GM19438 (cell line): ENCODE results near the gene CEP57.

Experiments
- ATAC-seq: cut with Tn5 transposase; IDR thresholded peaks from one replicate; pipeline ENCODE4 v1.9.1; 2021; ENCODE audit warnings: low read depth; ENCODE audit not compliant: unreplicated experiment

Gene CEP57

DNA sequence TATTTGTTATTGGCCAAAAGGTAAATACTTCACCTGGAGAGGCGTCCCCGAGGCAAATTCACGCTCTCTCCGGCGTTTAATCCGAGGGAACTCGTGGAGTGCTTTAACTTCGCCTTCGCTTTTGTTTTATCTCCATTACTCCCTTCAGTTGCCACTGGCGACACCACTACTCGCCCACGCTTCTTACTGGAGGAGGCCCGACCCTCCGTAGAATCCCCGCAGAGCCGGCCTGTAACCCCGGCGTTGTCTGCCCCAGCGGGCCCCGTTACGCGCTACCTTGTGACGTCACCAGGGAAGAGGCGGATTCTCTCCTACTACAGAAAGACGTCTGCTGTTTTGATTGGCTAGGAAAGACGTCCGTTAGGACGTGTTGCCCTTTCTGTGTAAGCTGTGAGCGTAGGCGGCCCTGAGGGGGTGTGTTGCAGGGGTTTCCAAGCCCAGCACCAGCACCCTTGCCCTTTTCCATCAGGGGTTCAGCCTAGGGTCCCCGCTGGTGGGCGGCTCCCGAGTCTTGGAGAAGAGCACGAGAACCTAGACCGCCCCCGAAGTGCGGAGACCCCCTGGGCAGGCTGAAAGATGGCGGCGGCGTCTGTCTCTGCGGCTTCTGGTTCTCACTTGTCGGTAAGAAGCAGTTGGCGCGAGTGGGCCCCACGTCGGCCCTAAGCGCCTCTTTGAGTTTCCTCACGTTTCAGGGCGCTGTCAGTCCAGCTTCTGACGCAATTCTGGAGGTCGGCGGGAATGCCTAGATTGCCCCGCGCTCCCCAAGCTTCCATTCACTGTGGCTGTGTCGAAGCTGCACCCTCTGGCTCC, at the start of gene CEP57:
CEP57 (plus strand) TSS at position 376 of the 810 bp plus-strand sequence; CDS start at position 577, 201 bp downstream.
- ATAC-seq: peak; percentile 65

DNA sequence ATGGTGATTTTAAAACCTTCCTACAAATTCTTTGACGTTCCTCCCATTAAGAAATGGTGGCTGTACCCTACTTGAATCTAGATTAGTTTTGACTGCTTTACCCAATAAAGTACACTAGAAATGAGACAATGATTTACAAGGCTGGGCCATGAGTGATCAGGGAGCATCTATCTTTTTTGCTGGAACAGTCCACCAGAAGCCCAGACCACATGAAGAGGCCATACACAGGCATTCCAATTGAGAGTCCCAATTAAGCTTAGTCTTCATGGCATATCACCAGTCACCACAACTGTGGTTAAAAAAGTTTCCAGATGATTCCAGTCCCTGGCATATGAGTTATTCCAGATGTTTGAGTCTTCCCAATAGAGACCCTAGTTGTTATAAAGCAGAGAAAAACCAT, 40.2 kb upstream of the CEP57 start:
- ATAC-seq: no peak

DNA sequence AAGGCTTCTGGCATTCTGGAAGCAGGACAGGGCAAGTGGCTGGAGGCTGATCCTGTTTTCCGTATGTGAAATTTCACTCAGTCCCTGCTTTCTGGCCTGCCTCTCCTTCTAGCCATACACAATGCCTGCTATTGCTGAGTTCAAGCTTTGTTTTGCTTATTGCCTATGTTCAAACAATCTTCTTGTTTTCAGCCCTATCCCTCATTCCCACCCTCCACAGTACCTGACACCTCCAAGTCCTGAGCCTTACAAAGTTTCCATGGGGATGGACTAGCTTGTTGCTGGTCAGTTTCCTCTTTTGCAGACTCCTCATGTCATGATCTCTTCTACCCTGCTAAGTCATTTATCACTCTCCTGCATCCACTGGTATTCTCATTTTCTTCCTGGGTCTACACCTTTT, 38.8 kb upstream of the CEP57 start:
- ATAC-seq: no peak

DNA sequence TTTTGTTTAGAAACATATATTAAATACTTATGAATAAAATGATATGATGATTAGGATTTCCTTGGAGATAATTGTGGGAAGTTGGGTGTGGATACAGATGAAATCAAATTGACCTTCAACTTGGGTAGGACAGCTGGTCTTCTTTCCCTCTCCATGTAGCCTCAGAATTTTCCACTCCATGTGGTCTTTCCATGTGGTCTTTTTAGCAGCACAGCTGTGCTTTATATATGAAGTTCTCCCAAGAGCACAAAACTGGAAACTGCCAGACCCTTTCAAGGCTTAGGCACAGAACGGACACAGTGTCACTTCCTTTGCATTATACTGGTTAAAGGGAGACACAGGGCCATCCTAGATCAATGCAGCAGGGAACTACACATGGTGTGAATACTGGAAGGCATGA, 29.4 kb upstream of the CEP57 start:
- ATAC-seq: no peak

DNA sequence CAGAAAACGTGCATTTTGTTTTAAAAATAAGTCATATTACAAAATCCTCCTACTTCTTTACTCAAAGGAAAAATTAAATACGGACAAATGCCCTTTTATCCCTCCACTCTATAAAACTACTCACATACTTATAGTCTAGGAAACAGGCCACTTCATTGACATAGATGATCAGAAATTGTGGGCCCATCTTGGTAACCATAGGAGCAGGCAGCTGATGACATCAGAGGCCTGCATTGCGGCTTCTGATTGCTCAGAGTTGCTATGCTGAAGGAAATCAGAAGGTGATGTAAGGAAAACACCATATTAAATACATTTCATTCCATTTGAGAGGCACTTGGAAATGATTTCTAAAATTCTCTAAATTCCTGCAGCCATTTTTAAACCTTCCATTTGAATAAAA, 27.8 kb upstream of the CEP57 start:
- ATAC-seq: no peak

DNA sequence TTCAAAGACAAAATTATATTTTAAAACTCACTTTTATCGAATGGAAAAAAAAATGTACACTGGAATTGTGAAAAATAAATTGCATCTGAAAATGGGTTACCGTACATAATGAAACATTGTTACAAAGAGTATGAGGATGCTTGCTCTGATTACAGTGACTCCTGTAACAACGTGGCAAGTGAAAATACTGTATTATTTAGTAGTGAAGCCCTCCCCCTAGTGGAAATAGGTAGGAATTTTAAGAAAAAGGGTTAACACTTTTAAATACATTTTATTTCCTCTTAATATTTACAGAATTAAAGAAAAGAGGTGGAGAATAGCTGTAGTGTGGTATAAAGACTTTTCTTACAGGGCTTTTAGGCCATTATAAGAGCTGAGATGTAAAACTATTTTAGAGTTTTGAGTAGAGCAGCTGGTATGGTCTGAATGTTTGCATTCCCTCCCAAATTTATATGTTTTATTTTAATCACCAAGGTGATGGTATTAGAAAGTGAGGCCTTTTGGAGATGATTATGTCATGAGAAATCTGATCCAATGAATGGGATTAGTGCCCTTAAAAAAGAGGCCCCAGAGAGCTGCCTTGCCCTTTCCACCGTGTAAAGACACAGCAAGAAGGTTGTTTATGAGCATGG, 25.9 kb upstream of the CEP57 start:
- no peak for ATAC-seq

DNA sequence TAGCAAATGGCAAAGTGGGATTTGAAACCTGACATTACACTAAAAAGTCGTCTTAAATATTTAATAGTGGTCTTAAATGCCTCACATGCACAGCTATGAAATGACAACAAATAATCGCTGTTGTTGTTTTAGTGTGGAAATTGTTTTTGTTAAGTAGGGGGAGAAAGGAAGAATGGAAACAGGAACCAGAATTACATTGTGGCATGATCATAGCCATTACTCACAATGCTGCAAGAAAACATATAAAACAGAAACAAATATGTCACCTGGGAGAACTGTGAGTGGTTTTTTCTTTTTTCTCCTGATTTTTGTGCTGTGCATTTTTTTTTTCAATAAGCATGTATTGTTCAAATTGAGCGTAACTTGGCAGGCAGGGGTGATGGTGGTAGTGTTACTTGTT, 23.6 kb upstream of the CEP57 start:
- no peak for ATAC-seq

DNA sequence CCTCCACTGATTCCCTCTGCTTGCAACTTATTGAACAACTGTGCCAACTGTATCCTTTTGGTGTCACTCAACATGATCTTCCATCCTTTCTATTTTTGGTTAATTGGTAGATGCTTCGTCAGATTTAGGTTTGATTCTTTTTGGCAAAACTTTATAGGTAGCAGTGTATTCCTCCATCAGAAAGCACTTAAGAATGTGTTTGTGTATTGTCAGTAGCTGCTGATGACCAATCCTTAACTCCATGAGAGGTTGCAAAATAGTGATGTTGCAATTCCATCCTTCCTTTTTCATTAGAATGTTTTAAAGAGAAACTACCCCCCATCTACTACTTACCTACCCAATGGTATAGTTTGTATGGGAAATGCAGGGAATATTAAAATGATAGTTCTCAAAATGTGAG, 22.8 kb upstream of the CEP57 start:
- no peak for ATAC-seq

DNA sequence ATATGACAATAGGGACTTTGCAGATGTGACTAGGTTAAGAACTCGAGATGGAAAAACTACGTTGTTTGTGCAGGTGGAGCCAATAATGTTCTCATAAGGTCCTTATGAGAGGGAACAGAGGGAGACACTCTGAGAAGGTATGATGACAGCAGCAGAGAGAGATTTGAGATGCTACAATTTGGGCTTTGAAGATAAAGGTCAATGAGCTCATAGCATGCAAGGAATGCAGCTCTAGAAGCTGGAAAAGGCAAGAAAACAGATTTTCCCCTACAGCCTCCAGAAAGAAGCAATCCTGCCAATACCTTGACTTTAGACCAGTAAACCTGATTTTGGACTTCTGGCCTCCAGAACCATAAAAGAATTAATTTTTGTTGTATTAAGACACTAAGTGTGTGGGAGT, 21.8 kb upstream of the CEP57 start:
- no peak for ATAC-seq

DNA sequence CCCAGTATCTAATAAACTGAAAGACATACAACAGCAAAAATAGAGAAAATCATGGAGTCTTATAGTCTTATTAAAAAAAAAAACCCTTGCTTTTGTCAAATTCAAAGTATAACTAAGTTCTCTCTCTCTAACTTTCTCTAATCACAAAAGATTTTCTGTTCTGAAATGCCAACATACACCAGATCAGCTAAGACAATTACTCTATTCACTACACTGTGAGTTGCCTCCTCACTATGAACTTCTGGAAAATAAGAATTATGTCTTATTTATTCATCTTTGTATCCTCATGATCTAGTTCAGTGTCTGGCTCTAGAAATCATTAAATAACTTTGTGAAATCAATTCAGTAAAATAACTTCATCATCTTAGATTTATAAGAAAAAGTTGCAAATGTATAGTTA, 13.4 kb upstream of the CEP57 start:
- no peak for ATAC-seq

DNA sequence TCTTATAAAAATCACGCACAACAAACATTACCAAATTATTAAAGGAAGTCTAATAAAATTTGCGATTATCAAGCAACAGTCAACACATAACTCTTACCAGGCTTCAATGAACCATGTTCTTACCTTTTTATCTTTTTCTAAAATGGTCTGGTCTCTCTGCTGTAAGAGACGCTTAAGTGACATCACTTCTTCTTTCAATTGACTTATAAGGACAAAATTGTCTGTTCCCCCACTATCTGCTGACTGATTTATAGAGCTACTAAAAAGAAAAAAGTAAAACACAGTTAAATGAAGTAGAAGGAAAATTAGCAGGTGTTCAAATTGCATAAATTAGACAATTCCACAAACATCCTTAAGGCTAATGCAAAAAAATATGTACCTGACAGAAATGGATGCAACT, 11.6 kb upstream of the CEP57 start:
- no peak for ATAC-seq

DNA sequence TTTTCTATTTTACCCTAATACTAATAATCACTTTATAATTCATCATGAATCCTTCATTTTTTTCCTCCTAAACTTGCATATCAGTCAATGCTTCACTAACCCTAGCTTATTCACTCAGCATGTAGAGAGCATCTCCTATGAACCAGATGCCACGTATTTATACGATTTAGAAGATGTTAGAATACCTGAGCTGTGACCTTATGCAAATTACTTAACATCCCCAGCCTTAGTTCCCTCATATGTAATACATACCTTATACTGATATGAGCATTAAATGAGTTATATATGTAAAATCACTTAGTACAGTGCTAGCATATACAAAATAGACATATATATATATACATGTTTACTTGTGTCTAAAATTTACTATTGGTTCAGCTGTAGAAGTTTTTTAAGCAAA, 9.8 kb upstream of the CEP57 start:
- ATAC-seq: no peak

DNA sequence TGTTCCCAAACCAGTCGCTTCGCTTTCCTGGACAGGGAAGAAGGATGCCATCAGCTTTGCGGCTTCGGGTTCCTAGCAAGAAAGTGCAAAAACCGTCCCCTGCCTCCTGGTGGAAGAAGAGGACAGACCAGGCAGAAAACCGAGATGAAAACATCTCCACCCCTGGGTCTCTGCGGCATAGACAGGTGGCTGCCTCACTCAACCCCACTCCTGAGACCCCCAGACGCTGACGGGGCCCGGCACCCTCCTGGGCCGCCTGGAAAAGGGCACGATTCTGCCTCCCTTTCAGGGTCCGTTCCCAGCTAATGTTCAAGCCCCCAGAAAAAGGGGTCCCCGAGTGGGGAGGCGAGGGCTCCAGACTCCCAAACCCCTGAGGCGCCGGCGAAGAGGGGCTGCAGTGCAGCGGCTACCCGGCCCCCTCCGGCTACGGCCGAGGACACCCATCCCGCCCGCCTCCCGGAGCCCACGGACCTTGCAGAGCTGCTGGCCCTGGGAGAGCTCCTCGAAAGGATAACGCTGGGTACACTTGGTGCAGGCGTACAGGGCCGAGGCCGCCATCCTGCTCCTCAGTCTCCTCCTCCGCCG, 1.3 kb upstream of the CEP57 start:
- ATAC-seq: no peak

DNA sequence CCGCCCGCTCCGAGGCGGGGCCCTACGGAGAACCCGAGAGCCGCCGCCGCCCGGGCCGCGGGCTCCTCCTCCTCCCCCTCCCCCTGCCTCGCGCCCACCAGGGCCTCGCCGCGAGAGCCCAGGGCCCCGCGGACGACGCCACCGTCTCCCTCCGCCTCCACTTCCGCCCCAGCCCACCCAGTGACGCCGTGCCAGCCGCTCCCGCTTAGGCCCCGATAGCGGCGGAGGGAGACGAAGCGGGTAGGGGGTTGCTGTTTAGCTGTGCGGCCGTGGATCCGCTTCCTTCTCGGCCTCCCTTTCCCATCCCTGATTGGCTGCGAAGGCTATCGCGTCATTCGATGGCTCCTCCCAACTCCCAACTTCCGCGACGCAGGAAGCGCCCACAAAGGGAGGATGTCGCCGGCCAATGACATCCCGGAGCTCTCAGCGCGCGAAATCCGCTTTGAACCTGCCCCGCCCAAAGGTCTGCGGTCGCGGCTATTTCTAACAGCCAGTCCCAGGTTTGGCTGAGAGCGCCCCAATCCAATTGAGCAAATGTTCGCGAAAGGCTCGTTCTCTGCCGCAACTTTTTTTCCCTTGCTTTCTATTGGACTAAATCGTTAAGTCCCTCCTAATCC, 684 bp upstream of the CEP57 start, which contains the start of gene FAM76B:
FAM76B (minus strand) TSS at position 277 of the 617 bp plus-strand sequence. CDS start 304 bp downstream, outside the sequence.
- peak; percentile 65 for ATAC-seq

DNA sequence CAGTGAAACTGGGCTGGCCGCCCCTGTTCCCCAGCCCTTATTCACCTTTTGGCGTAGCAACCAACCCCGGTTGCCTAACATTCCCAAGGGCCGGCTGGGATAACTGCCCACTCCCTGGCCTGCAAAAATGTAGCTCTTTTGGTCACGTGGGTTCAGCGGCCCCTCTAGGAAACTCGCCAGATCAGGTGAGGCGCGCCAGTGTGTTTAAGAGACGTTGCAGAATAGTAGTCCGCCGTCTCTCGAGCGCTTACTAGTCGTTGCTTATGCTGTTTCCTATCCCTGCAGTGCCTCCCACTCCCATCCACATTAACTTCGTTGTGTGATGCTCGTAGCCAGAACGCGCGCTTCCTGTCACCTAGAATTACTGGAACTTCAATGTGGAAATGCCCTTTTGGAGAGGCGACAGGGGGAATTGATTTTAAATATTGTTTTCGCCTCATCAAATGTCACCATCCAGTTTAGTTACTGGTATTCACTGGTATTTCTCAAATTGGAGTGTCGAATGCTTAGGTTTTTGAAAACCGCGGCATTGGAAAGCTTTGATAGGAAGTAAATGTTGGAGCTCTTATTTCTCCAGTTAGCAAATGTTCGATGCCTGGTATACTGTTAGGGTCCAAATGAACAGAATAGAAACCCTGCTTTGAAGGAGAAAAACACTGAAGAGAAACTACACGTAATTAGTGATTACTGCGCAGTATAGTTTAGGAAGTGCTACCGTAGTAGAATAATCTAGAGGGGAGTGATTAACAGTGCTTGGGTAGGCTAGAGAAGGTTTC, 823 bp downstream of the CEP57 start:
- peak; percentile 9 for ATAC-seq

DNA sequence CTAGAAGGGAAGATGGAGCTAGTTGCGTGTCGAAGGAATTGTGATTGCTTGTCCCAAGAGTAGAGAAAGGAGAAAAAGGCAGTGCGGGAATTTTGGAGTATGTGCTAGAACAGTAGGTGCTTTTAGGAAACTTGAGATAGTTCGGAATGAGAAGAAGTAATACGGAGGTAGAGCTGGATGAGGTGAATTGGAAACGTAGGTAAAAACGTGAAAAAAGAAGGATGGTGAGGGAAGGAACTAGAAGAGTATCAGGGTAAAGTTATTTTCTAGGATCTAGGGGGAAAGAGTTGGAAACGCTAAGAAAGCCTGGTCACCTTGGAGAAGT, 1.4 kb downstream of the CEP57 start:
- ATAC-seq: no peak

DNA sequence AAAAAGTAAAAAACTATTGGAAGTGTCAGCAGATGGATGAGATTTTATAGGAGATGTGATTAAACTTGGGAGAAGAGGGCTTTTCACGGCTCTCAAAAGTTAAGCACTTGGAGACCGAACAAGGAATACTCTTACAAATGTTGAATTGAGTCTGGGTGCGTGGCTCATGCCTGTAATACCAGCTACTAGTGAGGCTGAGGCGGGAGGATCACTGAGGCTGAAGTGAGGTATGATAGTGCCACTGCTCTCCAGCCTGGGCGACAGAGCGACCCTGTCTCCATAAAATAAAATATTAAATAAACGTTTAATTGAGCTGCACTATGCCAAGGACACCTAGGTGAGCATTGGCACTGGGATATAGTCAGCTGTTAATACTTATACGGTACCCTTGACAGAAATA, 1.9 kb downstream of the CEP57 start:
- ATAC-seq: no peak

DNA sequence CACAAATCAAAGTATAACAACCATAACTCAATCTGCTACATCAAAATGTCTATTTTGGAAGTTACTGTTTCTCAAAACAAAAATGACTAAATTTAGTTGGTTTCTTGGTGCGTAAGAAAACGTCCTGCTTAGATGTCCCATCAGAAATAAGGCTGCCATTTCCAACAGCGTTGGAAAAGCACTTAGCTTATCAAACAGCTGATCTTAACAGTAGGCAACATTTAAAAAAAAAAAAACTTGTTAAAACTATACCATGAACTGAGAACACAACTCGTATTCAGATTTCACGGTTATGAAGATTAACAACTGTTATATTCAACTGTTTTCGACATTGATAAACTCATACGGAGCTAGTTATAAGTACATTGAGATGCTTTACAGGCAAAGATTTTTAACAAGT, 2.4 kb downstream of the CEP57 start:
- no peak for ATAC-seq

DNA sequence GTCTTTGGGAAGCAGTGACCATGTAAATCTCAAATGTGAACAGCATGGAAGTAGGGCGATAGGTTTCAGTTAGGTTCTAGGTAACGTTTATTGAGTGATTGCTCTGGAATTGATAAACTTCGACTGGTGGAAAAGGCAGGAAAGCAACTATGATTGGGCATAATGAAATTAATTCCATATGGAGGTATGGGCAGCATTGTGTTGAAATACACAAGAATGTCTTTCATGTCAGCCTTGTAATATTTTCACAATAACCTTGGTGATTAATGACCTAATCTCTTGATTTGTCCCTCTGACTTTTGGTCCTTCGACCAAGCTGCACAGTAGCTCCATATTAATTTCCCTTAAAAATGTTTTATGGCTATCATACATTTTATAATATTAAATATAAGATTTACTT, 2.8 kb downstream of the CEP57 start:
- no peak for ATAC-seq

DNA sequence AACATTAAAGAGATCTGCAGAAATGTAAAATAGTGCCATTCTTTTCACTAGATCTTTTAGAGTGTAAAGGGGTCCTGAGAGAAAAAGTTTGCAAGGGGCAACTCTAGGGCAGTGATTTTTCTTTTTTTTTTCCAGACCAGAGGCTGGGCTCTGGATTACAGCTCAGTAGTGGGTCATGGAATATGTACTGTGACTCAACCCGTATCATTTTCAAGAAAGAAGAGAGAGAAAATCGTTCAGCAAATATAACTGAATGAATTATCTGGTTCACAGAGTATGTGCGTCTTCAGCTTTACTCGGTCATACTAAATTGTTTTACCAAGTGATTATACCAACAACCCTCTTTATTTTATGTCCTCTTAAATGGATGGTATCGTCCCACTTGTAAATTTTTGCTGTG, 3.8 kb downstream of the CEP57 start:
- ATAC-seq: no peak
